ENCODE measurements around the gene NCOA7.

Gene NCOA7

DNA sequence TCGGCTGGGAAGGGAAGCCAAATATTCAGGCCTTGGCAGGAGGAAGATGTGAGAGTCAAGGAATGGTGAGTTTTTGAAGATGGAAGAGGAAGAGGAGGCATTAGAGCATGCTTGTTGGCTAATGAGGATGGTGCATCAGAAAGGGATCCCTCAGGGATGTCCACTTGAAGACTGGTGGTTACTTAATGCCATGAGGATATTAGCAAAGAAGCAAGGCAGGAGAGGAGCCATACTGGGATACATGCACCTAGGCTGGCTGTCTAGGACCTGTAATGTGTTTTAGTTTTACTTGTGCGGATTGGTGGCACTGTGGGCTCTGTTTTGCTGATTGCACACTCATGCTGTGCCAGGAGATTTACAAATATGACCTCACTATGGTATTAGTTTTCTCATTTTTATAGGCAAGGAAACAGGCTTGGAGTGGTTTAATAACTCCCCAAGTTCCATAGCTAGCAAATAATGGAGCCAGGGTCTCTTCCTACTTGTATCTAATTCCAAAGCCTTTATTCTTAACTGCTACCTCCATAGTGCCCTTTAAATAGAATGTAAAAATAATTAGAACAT lies 37.8 kb downstream of the NCOA7 start:
- TF ChIP-seq, protein P1, sequence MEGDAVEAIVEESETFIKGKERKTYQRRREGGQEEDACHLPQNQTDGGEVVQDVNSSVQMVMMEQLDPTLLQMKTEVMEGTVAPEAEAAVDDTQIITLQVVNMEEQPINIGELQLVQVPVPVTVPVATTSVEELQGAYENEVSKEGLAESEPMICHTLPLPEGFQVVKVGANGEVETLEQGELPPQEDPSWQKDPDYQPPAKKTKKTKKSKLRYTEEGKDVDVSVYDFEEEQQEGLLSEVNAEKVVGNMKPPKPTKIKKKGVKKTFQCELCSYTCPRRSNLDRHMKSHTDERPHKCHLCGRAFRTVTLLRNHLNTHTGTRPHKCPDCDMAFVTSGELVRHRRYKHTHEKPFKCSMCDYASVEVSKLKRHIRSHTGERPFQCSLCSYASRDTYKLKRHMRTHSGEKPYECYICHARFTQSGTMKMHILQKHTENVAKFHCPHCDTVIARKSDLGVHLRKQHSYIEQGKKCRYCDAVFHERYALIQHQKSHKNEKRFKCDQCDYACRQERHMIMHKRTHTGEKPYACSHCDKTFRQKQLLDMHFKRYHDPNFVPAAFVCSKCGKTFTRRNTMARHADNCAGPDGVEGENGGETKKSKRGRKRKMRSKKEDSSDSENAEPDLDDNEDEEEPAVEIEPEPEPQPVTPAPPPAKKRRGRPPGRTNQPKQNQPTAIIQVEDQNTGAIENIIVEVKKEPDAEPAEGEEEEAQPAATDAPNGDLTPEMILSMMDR (IDR thresholded peaks at IDR 0.05; ENCODE audit: control insufficient read depth, extremely low read depth, insufficient read depth), result no peak
- no peak overlapping the region for H3K4me3 ChIP-seq (ENCODE audit: low read depth, low read length)
- no peak for DNase-seq (ENCODE audit: low read depth)

DNA sequence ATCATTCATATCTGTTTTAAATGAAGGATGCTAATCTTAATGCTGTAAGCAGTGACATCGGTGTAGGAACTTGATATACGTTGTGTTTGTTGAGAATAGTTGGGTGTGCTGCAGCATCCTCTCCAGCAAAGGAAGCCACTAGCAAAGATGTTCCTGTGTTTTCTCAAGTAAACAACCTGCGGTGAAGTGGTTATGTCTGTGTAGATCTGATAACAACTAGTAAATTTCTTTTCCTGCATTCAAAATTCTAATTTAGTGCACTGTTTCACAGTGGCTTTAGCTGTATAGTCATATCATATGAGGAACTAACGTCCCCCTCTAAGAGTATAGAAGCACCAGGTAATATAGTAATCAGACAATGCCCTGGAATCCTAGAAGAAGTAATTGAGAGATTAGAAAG lies 38.7 kb downstream of the NCOA7 start:
- DNase-seq (ENCODE audit: low read depth), result no peak
- TF ChIP-seq, protein P1 (IDR thresholded peaks at IDR 0.05; ENCODE audit: control insufficient read depth, extremely low read depth, insufficient read depth), result no peak
- no peak overlapping the region for H3K4me3 ChIP-seq (ENCODE audit: low read depth, low read length)

DNA sequence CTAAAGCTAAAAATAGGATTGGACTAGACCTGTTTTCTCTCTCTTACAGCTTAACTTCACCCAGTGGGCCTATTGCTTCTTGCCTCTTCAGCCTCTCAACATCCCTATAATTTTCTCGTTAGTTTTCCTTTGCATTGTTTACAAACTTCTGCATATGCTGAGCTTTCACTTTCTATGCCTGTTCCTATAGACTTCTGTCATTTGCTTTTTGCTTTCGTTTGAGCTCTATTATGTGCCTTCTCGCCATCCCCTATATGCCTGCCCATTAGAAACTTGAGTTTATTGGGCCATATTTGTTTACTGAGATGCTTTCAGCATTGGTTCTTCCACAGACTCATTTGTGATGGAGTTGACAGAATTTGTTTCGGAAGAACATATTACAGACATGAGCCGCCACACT lies 40.9 kb downstream of the NCOA7 start:
- DNase-seq (ENCODE audit: low read depth), result no peak
- H3K4me3 ChIP-seq (ENCODE audit: low read depth, low read length), result no peak overlapping the region
- TF ChIP-seq, protein P1 (IDR thresholded peaks at IDR 0.05; ENCODE audit: control insufficient read depth, extremely low read depth, insufficient read depth), result no peak

DNA sequence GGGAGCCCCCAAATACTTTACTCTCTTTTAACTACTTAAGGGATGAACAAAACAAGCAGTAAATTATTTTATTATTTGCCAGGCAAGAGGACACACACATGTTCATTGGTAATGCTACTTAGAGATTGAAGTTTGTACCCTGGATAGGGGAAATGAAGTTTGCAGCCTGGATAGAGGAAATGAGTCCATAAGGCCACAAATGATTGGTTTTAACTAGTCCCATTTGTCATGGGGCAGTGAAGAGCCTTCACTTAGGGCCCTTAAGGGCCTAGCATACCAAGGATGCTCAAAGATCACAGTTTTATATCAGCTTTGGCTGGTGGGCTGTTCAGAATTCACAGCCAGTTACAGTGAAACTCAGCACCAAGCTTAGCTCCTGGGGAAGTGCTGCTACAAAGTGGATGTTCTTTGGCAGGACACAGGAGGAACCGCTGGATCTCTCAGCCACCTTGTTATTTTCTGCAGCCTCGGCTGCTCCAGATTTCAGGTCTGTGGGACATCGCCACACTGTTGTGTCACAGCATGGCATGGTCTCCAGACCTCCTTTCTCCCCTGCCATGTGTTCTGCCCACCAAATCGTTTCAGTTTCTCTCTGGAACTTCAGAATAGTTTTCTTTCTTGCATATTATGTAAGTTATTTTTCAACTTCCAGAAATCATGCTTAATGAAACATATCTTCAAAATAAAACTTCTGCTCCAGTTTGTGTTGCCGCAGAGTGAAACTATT lies 41.8 kb downstream of the NCOA7 start:
- H3K4me3 ChIP-seq (ENCODE audit: low read depth, low read length), result no peak overlapping the region
- TF ChIP-seq, protein P1 (IDR thresholded peaks at IDR 0.05; ENCODE audit: control insufficient read depth, extremely low read depth, insufficient read depth), result no peak
- DNase-seq (ENCODE audit: low read depth), result no peak

DNA sequence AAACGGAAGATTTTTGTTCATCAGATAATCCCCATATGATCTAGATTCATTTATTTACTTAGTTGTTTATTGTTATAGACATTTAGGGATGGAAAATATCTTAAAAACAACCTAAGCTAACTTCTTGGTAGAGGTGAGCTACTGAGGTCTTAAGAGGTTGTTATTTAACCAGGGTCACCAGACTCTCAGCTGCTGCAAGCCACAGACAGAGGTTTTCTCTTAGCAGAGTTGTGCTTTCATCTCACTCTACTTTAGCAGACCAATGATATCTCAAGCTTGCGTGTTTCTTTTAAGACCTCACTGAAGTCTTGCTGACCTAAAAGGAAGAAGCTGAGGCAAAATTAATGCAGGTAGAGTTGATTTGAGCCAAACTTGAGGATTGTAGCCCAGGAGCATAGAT lies 43.6 kb downstream of the NCOA7 start:
- no peak for DNase-seq (ENCODE audit: low read depth)
- no peak overlapping the region for H3K4me3 ChIP-seq (ENCODE audit: low read depth, low read length)
- TF ChIP-seq, protein P1 (IDR thresholded peaks at IDR 0.05; ENCODE audit: control insufficient read depth, extremely low read depth, insufficient read depth), result no peak

DNA sequence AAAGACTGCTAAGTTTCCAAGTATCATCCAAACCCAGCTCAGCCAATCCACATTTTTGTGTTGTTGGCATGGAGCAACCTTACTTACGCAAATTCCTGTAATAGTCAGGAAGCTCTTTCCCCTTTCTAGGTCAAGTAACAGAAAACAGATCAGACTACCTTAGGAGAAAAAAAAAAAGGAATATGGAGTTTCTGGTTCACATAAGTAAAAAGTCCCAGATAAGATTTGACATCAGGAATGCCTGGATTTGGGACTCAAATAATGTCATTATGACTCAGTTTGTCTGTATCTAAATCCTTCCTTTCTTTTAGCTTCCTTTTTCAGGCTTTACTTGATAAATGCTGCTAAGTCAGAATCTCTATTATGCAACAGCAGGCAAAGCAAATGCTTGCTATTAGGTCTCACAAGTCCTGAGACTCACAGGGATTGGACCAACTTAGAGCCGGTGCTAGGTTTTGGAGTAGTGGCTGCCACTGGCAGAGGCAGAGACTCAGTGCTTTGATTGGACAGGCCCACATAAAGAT lies 44.5 kb downstream of the NCOA7 start:
- DNase-seq (ENCODE audit: low read depth), result no peak
- no peak overlapping the region for H3K4me3 ChIP-seq (ENCODE audit: low read depth, low read length)
- TF ChIP-seq, protein P1 (IDR thresholded peaks at IDR 0.05; ENCODE audit: control insufficient read depth, extremely low read depth, insufficient read depth), result no peak
